ENCODE results near the gene ZC3H13. TPM values are rescaled to one million over a fixed set of nuclear protein-coding genes. Genes with fewer than 3 reads are reported as not detected.

Gene ZC3H13
- total RNA-seq, 1 donor from 2014 or later = 36.3 TPM

GRCh38 chr13:45909673-45910072, 142.9 kb downstream of the ZC3H13 start:
- FAIRE-seq (no peak), DNase-seq (ENCODE audit: low spot score in 2 of 2) (no peak)

- DNase-seq (ENCODE audit: low spot score in 2 of 2) (no peak), FAIRE-seq (no peak)
Measured at GRCh38 chr13:45909089-45909488, 143.5 kb downstream of the ZC3H13 start.

GRCh38 chr13:45907503-45907902, 145.0 kb downstream of the ZC3H13 start:
- FAIRE-seq = no peak
- no peak for DNase-seq (ENCODE audit: low spot score in 2 of 2)

Other genes starting within 250 kb of the ZC3H13 start
- gene SIAH3, start 201.0 kb downstream of the ZC3H13 start, total RNA-seq = 8.2 TPM
- gene CPB2, start 52.3 kb upstream of the ZC3H13 start, total RNA-seq = not detected
- 6.1 TPM for gene LCP1, start 129.4 kb upstream of the ZC3H13 start, total RNA-seq
- 2.0 TPM for gene LRRC63, start 159.2 kb upstream of the ZC3H13 start, total RNA-seq

All from frontal cortex (tissue), 4 donors.